Caco-2 (cell line): ENCODE data around the gene FAM180A. TPM values are rescaled to one million over a fixed set of nuclear protein-coding genes. Genes with fewer than 3 reads are reported as not detected.

Experiments used
- BruUV-seq: library from RNA; stranded (reverse); fragments of 400-500 nt; replicated peaks from 2 replicates; lab custom pipeline; 2021; lab: Mats Ljungman, UMichigan
- CTCF ChIA-PET: fragments of 300-600 bp; sonication (Branson Sonifier 250); formaldehyde crosslinking; loops from one replicate; lab custom pipeline; 2022; ENCODE audit warnings: antibody characterized with exemption; lab: Charles Lee
- POLR2A ChIA-PET: fragments of 300-600 bp; sonication (Branson Sonifier 250); formaldehyde crosslinking; loops from one replicate; lab custom pipeline; 2022; ENCODE audit warnings: antibody characterized with exemption; lab: Charles Lee
- DNase-seq, 2 experiments: peaks; one replicate each; pipeline versions ENCODE4 v3.0.0 to v3.0.0-alpha.2; 2020 to 2022
- H3K27me3 ChIP-seq: replicated peaks from 2 replicates; pipeline ENCODE4 v1.6.0; 2011; ENCODE audit warnings: low read length; ENCODE audit not compliant: control insufficient read depth, insufficient read depth
- H3K36me3 ChIP-seq: 2 replicates; pipeline ENCODE4 v1.5.1; 2011; ENCODE audit warnings: low read length; ENCODE audit not compliant: control insufficient read depth, insufficient read depth
- H3K4me1 ChIP-seq: fragments of 250-450 bp; sonication (Bioruptor Pico); 2 replicates; pipeline ENCODE4 v1.5.1; 2020; ENCODE audit warnings: mild to moderate bottlenecking
- H3K4me3 ChIP-seq: 2 replicates; pipeline ENCODE4 v1.5.1; 2011; ENCODE audit warnings: low read depth, mild to moderate bottlenecking, control low read depth, low read length
- H3K9me3 ChIP-seq: fragments of 250-450 bp; sonication (Bioruptor Pico); 2 replicates; pipeline ENCODE4 v1.5.1; 2020; ENCODE audit warnings: mild to moderate bottlenecking, moderate library complexity
- H3K27ac Mint-ChIP-seq: one replicate; pipeline ENCODE4 v1.8.0; 2022; ENCODE audit warnings: mixed read lengths; ENCODE audit not compliant: unreplicated experiment
- H3K27me3 Mint-ChIP-seq: one replicate; pipeline ENCODE4 v1.8.0; 2022; ENCODE audit warnings: mixed read lengths; ENCODE audit not compliant: insufficient read depth, unreplicated experiment
- H3K36me3 Mint-ChIP-seq: one replicate; pipeline ENCODE4 v1.8.0; 2022; ENCODE audit warnings: mild to moderate bottlenecking, mixed read lengths; ENCODE audit not compliant: insufficient read depth, unreplicated experiment
- H3K4me1 Mint-ChIP-seq: one replicate; pipeline ENCODE4 v1.8.0; 2022; ENCODE audit warnings: low read depth, mixed read lengths; ENCODE audit not compliant: unreplicated experiment
- H3K4me3 Mint-ChIP-seq: one replicate; pipeline ENCODE4 v1.8.0; 2022; ENCODE audit warnings: mild to moderate bottlenecking, moderate library complexity, mixed read lengths; ENCODE audit not compliant: unreplicated experiment
- H3K9me3 Mint-ChIP-seq: one replicate; pipeline ENCODE4 v1.8.0; 2022; ENCODE audit warnings: mixed read lengths; ENCODE audit not compliant: unreplicated experiment
- intact Hi-C: fragments of 100-400 bp; cut with micrococcal nuclease; formaldehyde crosslinking; loops from one replicate; pipeline ENCODE4 v1.10.0; 2022; ENCODE audit not compliant: unreplicated experiment
- total RNA-seq: library from RNA; stranded (reverse); gene quantifications from 2 replicates; pipeline ENCODE4 v1.2.3, GENCODE V29; 2022
- TF ChIP-seq, protein P1 (sequence below), 2 experiments: fragments of 200-600 bp in 1 of 2; IDR thresholded peaks; 1 replicate in 1 of 2; 2 replicates in 1 of 2; pipeline versions ENCODE4 v1.5.1 to v1.8.0; 2011 to 2022; ENCODE audit warnings: antibody characterized with exemption in 1 of 2, control low read depth in 1 of 2, inconsistent platforms in 1 of 2, low read depth in 1 of 2, low read length in 1 of 2, mild to moderate bottlenecking in 1 of 2, moderate library complexity in 1 of 2; ENCODE audit not compliant: insufficient read depth in 1 of 2, severe bottlenecking in 1 of 2, unreplicated experiment in 1 of 2

The FAM180A gene
- total RNA-seq, 1 experiment from 2014 or later: not detected

DNA sequence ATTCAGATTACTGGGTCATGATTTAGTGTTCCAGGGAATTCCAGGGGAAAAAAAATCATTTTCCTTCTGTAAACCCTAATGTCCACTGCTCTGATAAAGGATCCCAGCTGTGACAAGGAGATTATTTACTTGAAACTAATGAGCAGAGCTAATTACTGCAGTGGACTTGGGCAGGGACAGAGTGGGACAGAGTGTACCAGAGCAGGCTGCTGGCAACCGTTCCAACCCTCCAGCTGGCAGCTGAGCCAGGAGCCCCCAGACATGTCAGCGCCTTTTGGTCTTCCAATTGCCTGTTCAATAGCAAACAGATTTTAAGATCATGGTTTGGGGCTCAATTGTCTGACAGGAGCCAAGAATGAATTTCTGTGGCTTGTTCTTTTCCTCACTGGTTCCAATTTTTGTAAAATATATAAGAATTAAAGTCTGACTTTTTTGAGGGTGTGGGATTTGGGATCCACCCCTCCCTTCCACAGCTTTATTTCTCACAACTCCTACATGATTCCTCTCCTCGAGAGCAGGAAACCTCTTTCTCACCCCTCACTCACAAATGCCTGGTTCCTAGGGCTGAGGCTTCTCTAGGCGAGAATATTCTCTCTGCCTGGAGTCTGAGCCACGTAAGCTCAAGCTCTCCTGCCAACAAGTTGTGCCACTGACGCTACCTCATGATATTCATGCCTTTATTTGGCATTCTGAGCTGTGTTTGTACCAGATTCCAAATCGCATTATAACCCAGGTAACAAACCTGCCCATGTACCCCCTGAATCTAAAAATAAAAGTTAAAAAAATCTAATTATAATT lies 20.6 kb upstream of the FAM180A start:
- H3K4me1 Mint-ChIP-seq: peaks cover 19% of the 10 kb centered on the region
- H3K9me3 Mint-ChIP-seq: no peaks in the 10 kb centered on the region
- Histone ChIP-seq H3K36me3 (no peaks in the 10 kb centered on the region), H3K4me1 (peaks cover 14% of the 10 kb centered on the region), H3K27me3 (no peaks in the 10 kb centered on the region), H3K9me3 (no peaks in the 10 kb centered on the region), H3K4me3 (no peak overlapping the region)
- no peak overlapping the region for H3K4me3 Mint-ChIP-seq
- TF ChIP-seq, protein P1, sequence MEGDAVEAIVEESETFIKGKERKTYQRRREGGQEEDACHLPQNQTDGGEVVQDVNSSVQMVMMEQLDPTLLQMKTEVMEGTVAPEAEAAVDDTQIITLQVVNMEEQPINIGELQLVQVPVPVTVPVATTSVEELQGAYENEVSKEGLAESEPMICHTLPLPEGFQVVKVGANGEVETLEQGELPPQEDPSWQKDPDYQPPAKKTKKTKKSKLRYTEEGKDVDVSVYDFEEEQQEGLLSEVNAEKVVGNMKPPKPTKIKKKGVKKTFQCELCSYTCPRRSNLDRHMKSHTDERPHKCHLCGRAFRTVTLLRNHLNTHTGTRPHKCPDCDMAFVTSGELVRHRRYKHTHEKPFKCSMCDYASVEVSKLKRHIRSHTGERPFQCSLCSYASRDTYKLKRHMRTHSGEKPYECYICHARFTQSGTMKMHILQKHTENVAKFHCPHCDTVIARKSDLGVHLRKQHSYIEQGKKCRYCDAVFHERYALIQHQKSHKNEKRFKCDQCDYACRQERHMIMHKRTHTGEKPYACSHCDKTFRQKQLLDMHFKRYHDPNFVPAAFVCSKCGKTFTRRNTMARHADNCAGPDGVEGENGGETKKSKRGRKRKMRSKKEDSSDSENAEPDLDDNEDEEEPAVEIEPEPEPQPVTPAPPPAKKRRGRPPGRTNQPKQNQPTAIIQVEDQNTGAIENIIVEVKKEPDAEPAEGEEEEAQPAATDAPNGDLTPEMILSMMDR (IDR thresholded peaks at IDR 0.05; ENCODE audit: insufficient read depth in 1 of 2, low read depth in 1 of 2, low read length in 1 of 2, severe bottlenecking in 1 of 2, unreplicated experiment in 1 of 2): no peak
- no peaks in the 10 kb centered on the region for H3K27me3 Mint-ChIP-seq
- BruUV-seq: no TSS peak
- CTCF ChIA-PET: no interaction called here
- no peak for DNase-seq
- POLR2A ChIA-PET: no interaction called here
- intact Hi-C loops: no loop called here
- no peak overlapping the region for H3K27ac Mint-ChIP-seq
- peaks cover 6% of the 10 kb centered on the region for H3K36me3 Mint-ChIP-seq

DNA sequence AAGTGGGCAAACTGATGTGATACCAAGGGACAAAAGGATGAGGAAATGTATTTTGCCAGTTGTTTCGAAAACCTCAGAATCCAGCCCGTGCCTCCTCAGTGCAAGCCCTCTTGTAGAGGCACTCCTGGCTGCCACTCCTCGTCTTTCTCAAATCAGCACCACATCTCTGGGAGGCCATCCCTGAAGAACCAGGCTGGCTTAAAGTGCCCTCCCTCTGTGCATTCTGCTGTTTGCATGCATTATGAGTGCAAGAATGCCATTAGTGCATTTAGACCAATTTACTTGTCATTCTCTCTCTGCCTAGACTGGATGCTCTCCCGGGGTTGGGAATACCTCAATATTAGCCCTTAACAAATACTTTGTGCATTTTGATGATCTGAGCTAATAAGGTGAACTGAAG lies 19.9 kb upstream of the FAM180A start:
- intact Hi-C loops: no loop called here
- Mint-ChIP-seq H3K4me3 (no peak overlapping the region), H3K9me3 (no peaks in the 10 kb centered on the region), H3K27ac (no peak overlapping the region), H3K36me3 (peaks cover 6% of the 10 kb centered on the region), H3K4me1 (peaks cover 12% of the 10 kb centered on the region), H3K27me3 (no peaks in the 10 kb centered on the region)
- no peak for DNase-seq
- H3K4me1 ChIP-seq: peaks cover 6% of the 10 kb centered on the region
- H3K36me3 ChIP-seq: no peaks in the 10 kb centered on the region
- H3K9me3 ChIP-seq: no peaks in the 10 kb centered on the region
- ChIA-PET CTCF (no interaction called here), POLR2A (no interaction called here)
- no peak overlapping the region for H3K4me3 ChIP-seq
- no peaks in the 10 kb centered on the region for H3K27me3 ChIP-seq
- BruUV-seq: no TSS peak
- TF ChIP-seq, protein P1 (IDR thresholded peaks at IDR 0.05; ENCODE audit: insufficient read depth in 1 of 2, low read depth in 1 of 2, low read length in 1 of 2, severe bottlenecking in 1 of 2, unreplicated experiment in 1 of 2): no peak

DNA sequence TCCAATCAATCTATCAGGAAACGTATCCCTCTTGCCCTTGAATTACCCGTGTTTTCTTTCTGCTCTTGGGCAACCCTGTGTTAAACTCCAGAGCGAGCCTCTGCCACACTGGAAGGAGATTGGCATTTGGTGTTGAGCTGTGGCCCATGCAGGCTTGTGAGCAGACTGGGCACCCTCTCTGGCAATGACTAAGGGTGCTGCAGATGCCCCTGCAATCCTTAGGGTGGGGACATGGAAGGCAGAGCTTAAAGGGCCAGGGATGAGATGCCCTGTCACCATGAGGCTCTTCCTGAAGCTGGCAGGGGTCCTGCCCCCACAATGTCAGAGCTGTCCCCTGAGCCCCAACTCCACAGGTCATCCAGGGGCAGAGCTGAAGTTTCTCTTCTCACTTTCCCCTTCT lies 19.5 kb upstream of the FAM180A start:
- H3K36me3 Mint-ChIP-seq: peaks cover 5% of the 10 kb centered on the region
- CTCF ChIA-PET: no interaction called here
- peaks cover 8% of the 10 kb centered on the region for H3K4me1 Mint-ChIP-seq
- H3K4me3 ChIP-seq: no peak overlapping the region
- no peak overlapping the region for H3K27ac Mint-ChIP-seq
- H3K27me3 ChIP-seq: no peaks in the 10 kb centered on the region
- DNase-seq: no peak
- H3K36me3 ChIP-seq: no peaks in the 10 kb centered on the region
- POLR2A ChIA-PET: no interaction called here
- H3K9me3 ChIP-seq: no peaks in the 10 kb centered on the region
- H3K4me3 Mint-ChIP-seq: no peak overlapping the region
- H3K27me3 Mint-ChIP-seq: no peaks in the 10 kb centered on the region
- H3K9me3 Mint-ChIP-seq: no peaks in the 10 kb centered on the region
- intact Hi-C loops: no loop called here
- BruUV-seq: no TSS peak
- peaks cover 2% of the 10 kb centered on the region; the same call in 1 of the 2 replicates for H3K4me1 ChIP-seq
- TF ChIP-seq, protein P1 (IDR thresholded peaks at IDR 0.05; ENCODE audit: insufficient read depth in 1 of 2, low read depth in 1 of 2, low read length in 1 of 2, severe bottlenecking in 1 of 2, unreplicated experiment in 1 of 2): no peak
